ENCODE measurements around the gene SOX13.
A peak's percentile ranks its signal among the peaks of the same experiment; 100 is the strongest.
"Not testable (repeated sequence)": the region's sequence is repeated elsewhere in the genome, so short reads cannot be mapped to it uniquely, and the experiment has no call there.

The SOX13 gene

GRCh38 chr1:204072931-204073836 lies at the start of gene SOX13:
Gene SOX13 (plus strand): TSS chr1:204073115. CDS start chr1:204112916, 39,801 bp downstream.
- DNase-seq: peak; percentile 74

- no peak for DNase-seq
Measured at GRCh38 chr1:204025917-204026707, 46.8 kb upstream of the SOX13 start.

- no peak for DNase-seq
Measured at GRCh38 chr1:204027446-204027845, 45.5 kb upstream of the SOX13 start.

- no peak for DNase-seq
Measured at GRCh38 chr1:204029016-204029415, 43.9 kb upstream of the SOX13 start.

- DNase-seq: no peak
Measured at GRCh38 chr1:204031098-204031710, 41.7 kb upstream of the SOX13 start.

GRCh38 chr1:204032642-204033235 lies 40.2 kb upstream of the SOX13 start:
- no peak for DNase-seq

- DNase-seq: no peak
Measured at GRCh38 chr1:204033306-204033705, 39.6 kb upstream of the SOX13 start.

GRCh38 chr1:204036882-204037655 lies 35.8 kb upstream of the SOX13 start:
- peak; percentile 28 for DNase-seq

- DNase-seq: no peak
Measured at GRCh38 chr1:204041232-204041767, 31.6 kb upstream of the SOX13 start.

GRCh38 chr1:204041803-204042505 lies 31.0 kb upstream of the SOX13 start:
- no peak for DNase-seq

- no peak for DNase-seq
Measured at GRCh38 chr1:204042516-204042915, 30.4 kb upstream of the SOX13 start.

- no peak for DNase-seq
Measured at GRCh38 chr1:204043680-204044079, 29.2 kb upstream of the SOX13 start.

GRCh38 chr1:204044448-204044847 lies 28.5 kb upstream of the SOX13 start:
- no peak for DNase-seq

GRCh38 chr1:204045430-204045829 lies 27.5 kb upstream of the SOX13 start:
- DNase-seq: no peak

GRCh38 chr1:204046346-204046745 lies 26.6 kb upstream of the SOX13 start:
- DNase-seq: no peak

- DNase-seq: not testable (repeated sequence)
Measured at GRCh38 chr1:204048796-204049195, 24.1 kb upstream of the SOX13 start.

GRCh38 chr1:204051258-204051657 lies 21.7 kb upstream of the SOX13 start:
- no peak for DNase-seq

GRCh38 chr1:204051718-204052117 lies 21.2 kb upstream of the SOX13 start:
- DNase-seq: no peak

- no peak for DNase-seq
Measured at GRCh38 chr1:204053893-204054292, 19.0 kb upstream of the SOX13 start.

GRCh38 chr1:204059970-204060369 lies 12.9 kb upstream of the SOX13 start:
- DNase-seq: no peak

GRCh38 chr1:204062106-204062505 lies 10.8 kb upstream of the SOX13 start:
- no peak for DNase-seq
